ENCODE results near the gene HMGA1.

GRCh38 chr6:34189806-34190503, 46.7 kb upstream of the HMGA1 start:
- TF ChIP-seq POLR2AphosphoS5 (IDR thresholded peaks at IDR 0.05; ENCODE audit: borderline replicate concordance, low read depth, low read length) (no peak), FOXP2 (optimal IDR thresholded peaks at IDR 0.05; ENCODE audit: control extremely low read depth, extremely low read length, insufficient read depth) (no peak)
